NCI-H345 treated with DMSO at 0.1 percent for 48 hours (cell line): ENCODE results near the gene CEP135.

Experiments used
- DNase-seq: peaks from one replicate; lab custom pipeline; 2025; ENCODE audit not compliant: unreplicated experiment; lab: John Stamatoyannopoulos, UW

Gene CEP135

DNA sequence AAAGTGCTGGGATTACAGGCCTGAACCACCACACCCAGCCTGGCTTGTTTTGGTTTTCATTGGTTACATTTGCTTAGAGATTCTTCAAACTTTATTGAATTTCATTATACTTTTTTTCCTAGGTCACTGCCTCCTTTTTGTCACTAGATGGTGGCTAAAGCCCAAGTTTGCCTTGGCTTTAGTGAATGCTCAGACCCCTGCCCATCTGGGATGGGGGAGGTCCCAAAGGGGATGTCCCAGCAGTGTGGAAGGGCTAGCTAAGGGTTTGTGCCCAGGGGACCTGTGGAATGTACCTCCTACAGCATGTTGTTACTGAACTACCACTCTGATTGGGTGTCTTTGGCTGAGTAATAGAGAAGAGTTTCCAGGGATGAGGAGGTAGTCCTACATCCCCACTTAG, 58.4 kb downstream of the CEP135 start:
- DNase-seq, result no peak

GRCh38 chr4:56008206-56008605, 59.5 kb downstream of the CEP135 start:
- DNase-seq, result no peak

DNA sequence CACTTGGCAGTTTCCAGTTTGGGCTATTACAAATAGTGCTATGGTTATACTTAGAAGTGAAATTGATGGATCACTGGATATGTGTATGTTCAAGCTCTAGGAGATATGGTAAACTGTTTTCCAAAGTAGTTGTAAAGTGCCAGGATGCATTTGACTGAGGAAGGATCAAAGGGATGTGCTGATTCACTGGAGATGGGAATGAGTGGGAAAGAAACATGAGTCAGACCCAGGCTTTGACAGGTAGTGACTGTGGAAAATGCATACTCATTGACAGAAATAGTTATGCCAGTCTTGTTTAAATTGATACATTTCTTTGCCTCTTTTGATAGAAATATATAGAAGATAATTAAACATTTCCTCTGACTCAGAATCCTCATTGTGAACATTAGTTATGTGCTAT, 77.9 kb downstream of the CEP135 start:
- DNase-seq, result no peak

GRCh38 chr4:56028165-56028564, 79.4 kb downstream of the CEP135 start:
- DNase-seq, result no peak

GRCh38 chr4:56038487-56039162, 89.9 kb downstream of the CEP135 start:
- DNase-seq, result no peak

DNA sequence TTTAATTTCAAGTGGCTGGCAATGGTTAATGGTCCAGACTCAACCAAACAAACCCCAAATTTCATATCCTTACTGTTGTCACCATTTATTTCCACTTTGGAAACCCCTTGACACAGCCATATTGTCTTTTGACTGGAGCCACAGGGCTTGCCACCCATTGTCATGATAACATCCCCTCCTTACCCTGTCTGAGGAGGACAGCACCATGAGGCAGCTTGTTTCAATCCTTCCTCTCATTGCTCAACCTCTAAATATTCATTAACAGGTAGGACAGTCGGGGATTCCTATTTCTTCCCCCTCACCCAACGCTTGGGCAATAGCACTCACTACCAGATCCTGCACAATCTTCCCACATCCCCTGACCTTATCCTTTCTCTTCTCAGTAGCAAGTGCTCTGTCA, 92.1 kb downstream of the CEP135 start:
- no peak for DNase-seq

GRCh38 chr4:56042225-56042624, 93.5 kb downstream of the CEP135 start:
- DNase-seq, result no peak

GRCh38 chr4:56048383-56048701, 99.6 kb downstream of the CEP135 start:
- no peak for DNase-seq

DNA sequence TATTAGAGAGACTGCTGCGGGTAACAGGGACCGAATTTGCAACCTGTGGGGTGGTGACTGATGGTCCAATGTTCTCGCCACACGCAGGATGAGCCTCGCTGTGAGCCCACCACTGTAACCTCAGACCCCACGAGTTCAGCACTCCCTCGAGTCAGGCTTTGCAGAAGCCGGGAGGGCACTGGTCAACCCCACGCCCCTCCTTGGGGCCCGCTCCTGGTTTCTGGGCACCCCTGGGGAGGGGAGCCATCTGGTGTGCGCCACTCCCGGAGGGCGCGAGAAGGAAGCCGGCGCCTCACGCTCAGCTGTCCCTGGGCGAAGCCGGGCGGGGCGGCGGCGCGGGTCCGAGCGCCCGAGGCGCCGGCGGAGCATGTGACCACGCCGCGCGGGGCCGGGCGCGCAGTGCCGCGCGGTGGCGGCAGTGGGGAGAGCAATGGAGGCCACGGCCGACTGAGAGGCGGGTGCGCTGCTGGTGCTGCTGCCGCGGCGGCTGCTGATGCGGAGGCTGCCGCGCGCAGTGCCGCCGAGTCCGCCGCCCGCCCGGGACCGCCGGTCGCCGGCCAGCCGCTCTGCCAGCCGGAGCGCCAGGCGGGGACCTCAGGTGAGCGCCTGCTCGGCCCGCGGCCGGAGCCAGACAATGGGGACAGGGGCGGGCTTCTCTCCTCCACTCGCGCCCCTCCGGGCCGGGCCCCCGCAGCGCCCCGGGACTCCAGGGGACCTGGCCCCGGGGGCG, 100.1 kb downstream of the CEP135 start:
- peak; percentile 35 for DNase-seq

- DNase-seq, result no peak
Observed at GRCh38 chr4:56050625-56051024, 101.9 kb downstream of the CEP135 start.

DNA sequence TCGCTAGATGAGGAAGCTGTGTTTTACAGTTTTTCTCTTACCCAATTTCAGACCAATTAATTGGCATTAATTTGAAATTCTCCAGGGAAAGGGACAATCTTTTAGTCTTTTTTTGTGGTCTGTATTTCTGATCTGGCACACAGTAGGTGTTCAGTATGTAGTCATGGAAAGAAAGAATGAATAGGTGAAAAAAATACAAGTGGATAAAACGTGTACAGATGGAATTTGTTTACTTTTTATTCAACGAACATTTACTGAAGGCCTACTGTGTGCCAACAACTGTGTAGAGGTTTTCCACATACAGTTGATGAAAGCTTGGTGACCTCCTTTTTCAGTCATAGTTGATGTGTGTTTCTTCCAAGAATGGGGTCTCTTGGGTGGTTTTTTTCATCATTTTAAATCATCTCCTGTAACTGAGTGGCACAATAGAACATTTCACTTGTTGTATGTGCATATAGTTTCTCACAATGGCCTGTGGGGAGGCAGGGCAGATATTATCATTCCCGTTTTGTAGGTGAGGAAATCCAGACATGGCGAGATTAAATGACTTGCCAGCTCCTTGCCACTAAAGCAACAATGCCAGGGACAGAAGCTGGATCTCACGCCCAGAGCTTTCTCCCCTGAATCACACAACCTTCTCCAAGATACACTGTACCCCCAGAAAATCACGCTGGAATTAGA, 102.4 kb downstream of the CEP135 start:
- no peak for DNase-seq

DNA sequence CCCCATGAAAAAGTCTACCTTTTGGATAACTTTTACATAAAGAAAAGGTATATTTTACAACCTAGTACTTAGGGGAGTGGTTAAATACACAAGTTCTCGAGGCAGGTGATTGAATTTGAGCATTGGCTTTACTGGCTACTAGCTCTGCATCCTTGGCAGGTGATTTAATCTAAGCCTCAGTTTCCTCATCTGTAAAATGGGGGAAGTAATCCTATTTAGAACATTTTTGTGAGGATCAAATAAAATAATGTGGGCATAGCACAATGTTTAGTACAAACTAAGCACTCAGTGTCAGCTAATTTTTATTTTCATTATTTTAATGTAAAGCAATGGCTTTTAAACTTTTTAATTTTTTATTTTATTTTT, 102.9 kb downstream of the CEP135 start:
- DNase-seq, result no peak

DNA sequence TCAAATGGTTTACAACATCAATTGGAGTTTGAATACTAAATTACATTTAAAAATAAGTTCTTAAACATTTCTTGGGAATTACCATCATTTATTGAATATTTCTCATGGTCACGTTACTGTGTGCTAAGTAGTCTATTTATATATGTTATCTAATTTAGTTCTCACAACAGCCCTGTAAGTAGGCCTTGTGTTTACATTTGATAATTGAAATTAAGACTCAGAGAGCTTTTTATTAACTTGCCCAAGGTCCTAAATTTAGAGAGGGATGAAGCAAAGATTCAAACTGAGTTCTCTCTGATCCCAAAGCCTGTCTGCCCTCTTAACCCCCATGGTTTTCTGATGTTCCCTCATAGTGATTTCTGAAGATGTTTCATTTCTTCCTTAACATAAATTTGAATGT, 103.7 kb downstream of the CEP135 start:
- DNase-seq, result no peak

DNA sequence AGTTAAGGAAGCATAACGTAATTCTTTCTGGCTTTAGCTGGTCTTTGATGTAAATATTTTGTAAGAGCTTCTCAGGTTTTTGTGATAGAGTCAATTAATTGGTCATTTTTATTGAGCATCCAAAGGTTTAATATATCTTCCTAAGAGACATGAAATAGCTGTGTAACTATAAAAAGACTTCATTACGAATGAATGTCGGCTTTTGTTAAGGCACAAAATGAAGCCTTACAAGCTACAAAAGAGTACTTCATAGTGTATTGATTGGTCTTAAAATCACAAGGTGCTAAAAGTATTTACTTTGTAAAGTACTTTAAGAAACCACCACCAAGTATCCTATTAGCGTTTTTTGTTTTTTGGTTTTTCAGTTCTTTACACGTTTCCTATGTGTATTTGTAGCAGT, 104.2 kb downstream of the CEP135 start:
- DNase-seq, result no peak

GRCh38 chr4:56055027-56055977, 106.6 kb downstream of the CEP135 start:
- no peak for DNase-seq

GRCh38 chr4:56055991-56056390, 107.2 kb downstream of the CEP135 start:
- no peak for DNase-seq

GRCh38 chr4:56058555-56058954, 109.8 kb downstream of the CEP135 start:
- no peak for DNase-seq

- no peak for DNase-seq
Observed at GRCh38 chr4:56060036-56060435, 111.3 kb downstream of the CEP135 start.

DNA sequence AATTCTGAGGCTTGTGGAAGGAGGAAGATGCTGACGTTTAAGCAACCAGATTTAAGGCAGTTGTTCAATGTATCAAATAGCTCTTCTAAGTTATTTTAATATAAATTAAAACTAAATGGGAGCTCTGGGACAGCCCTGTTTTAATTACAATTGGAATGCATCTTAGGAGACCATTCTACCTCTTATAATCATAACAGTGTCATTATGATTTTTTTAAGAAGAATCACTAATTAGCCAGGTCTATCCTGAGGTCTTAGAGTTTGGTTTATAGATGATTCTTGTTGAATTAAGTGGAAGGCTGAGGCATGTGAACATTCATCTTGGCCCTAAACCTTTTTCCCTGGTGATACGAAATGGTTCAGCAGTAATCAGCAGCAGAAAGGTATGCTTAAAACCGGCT, 113.4 kb downstream of the CEP135 start:
- no peak for DNase-seq

DNA sequence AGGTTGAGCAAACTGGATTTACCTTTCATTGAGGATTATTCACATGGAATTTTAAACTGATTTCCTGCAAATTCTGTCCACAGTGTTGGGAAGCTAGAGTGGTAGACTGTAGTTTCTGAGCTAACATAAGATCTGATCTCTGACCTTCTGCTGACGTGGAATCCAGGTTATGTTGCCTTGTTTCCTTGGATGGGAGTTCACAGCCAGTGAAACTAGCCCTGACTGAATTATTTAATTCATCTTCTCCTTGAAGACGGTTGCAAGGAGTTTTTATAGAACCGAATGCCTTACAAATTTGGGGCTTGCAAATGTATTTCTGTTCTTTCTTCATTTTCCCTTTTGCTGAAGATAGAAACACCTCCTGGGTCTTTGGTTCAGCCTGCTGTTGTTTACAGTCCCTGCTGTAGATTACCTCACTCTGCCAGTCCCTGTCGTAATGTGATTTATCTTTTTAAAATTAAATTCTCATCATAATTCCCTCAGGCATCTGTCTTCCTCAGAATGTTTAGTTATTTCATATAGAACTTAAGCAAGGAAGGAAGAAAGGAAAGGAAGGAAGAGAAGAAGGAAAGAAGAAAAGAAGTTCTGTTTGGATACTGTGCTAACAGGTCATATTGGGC, 113.9 kb downstream of the CEP135 start:
- DNase-seq, result no peak

GRCh38 chr4:56066493-56066892, 117.7 kb downstream of the CEP135 start:
- no peak for DNase-seq
